PC-3 (cell line): Measurements from ENCODE around the gene ALG3. TPM values are rescaled to one million over a fixed set of nuclear protein-coding genes. Genes with fewer than 3 reads are reported as not detected.

Experiments
- ATAC-seq: fragments of 200-7000 bp; cut with Tn5 transposase; 2 replicates; pipeline ENCODE4 v1.9.1; 2020; ENCODE audit warnings: mild to moderate bottlenecking, moderate library complexity
- BruUV-seq: library from RNA; stranded (reverse); fragments of 400-500 nt; replicated peaks from 2 replicates; lab custom pipeline; 2021; lab: Mats Ljungman, UMichigan
- CTCF ChIA-PET: fragments of 300-600 bp; sonication (Branson Sonifier 250); formaldehyde crosslinking; loops from one replicate; lab custom pipeline; 2022; ENCODE audit warnings: antibody characterized with exemption; lab: Charles Lee
- POLR2A ChIA-PET: fragments of 300-600 bp; sonication (Branson Sonifier 250); formaldehyde crosslinking; loops from one replicate; lab custom pipeline; 2022; ENCODE audit warnings: antibody characterized with exemption; ENCODE audit not compliant: unreplicated experiment; lab: Charles Lee
- DNase-seq: peaks from one replicate; pipeline ENCODE4 v3.0.0-alpha.2; 2015
- H2AFZ ChIP-seq: fragments of 300-600 bp; sonication (generic); 2 replicates; pipeline ENCODE4 v1.6.0; 2016; ENCODE audit warnings: antibody characterized with exemption, low read length
- H3F3A ChIP-seq: fragments of 300-600 bp; sonication (generic); one replicate; pipeline ENCODE4 v1.6.0; 2017; ENCODE audit warnings: antibody characterized with exemption, low read length, control low read depth, mild to moderate bottlenecking; ENCODE audit not compliant: unreplicated experiment
- H3K27ac ChIP-seq: fragments of 300-600 bp; sonication (generic); 2 replicates; pipeline ENCODE4 v1.5.1; 2016; ENCODE audit warnings: mild to moderate bottlenecking, low read length
- H3K27me3 ChIP-seq: fragments of 300-600 bp; sonication (generic); 2 replicates; pipeline ENCODE4 v1.6.1; 2016; ENCODE audit warnings: low read length, mixed read lengths
- H3K36me3 ChIP-seq: fragments of 300-600 bp; sonication (generic); 2 replicates; pipeline ENCODE4 v1.6.1; 2016; ENCODE audit warnings: low read depth, mixed run types, low read length, mixed read lengths
- H3K4me1 ChIP-seq: fragments of 300-600 bp; sonication (generic); 2 replicates; pipeline ENCODE4 v1.5.1; 2016; ENCODE audit warnings: low read length; ENCODE audit not compliant: insufficient read depth
- H3K4me2 ChIP-seq: fragments of 300-600 bp; sonication (generic); 2 replicates; pipeline ENCODE4 v1.6.0; 2016; ENCODE audit warnings: low read length
- H3K4me3 ChIP-seq: fragments of 300-600 bp; sonication (generic); 2 replicates; pipeline ENCODE4 v1.5.1; 2016; ENCODE audit warnings: mild to moderate bottlenecking, low read length, mixed read lengths
- H3K79me2 ChIP-seq: fragments of 300-600 bp; sonication (generic); 2 replicates; pipeline ENCODE4 v1.6.1; 2017; ENCODE audit warnings: low read length, mixed read lengths
- H3K9ac ChIP-seq: fragments of 300-600 bp; sonication (generic); 2 replicates; pipeline ENCODE4 v1.6.0; 2016; ENCODE audit warnings: mild to moderate bottlenecking, low read length
- H3K9me2 ChIP-seq: fragments of 300-600 bp; sonication (generic); replicated peaks from 2 replicates; pipeline ENCODE4 v1.6.1; 2016; ENCODE audit warnings: mixed run types, low read length, mixed read lengths
- H3K9me3 ChIP-seq: fragments of 300-600 bp; sonication (generic); 2 replicates; pipeline ENCODE4 v1.6.1; 2016; ENCODE audit warnings: low read length, mixed read lengths
- H4K20me1 ChIP-seq: fragments of 300-600 bp; sonication (generic); 2 replicates; pipeline ENCODE4 v1.6.1; 2016; ENCODE audit warnings: low read length, mixed read lengths
- EZH2 ChIP-seq: fragments of 300-600 bp; sonication (generic); IDR thresholded peaks from one replicate; pipeline ENCODE4 v1.6.1; 2017; ENCODE audit warnings: antibody characterized with exemption, mild to moderate bottlenecking, low read length; ENCODE audit not compliant: unreplicated experiment
- EZH2phosphoT487 ChIP-seq: fragments of 300-600 bp; sonication (generic); IDR thresholded peaks from 2 replicates; pipeline ENCODE4 v1.6.1; 2018; ENCODE audit warnings: mild to moderate bottlenecking, antibody characterized with exemption, low read length, borderline replicate concordance
- intact Hi-C: fragments of 100-400 bp; cut with micrococcal nuclease; formaldehyde crosslinking; loops from 2 replicates; pipeline ENCODE4 v1.9.0; 2023
- total RNA-seq: library from RNA; depleted of rRNA; stranded (reverse); fragments of >200 nt; gene quantifications from 2 replicates; pipeline ENCODE4 v1.2.3, GENCODE V29; 2014
- TF ChIP-seq, protein P1 (sequence below): fragments of 300-600 bp; sonication (generic); conservative IDR thresholded peaks from 2 replicates; pipeline ENCODE4 v1.5.1; 2017; ENCODE audit warnings: antibody characterized with exemption, low read depth, mild to moderate bottlenecking, low read length

ALG3 gene
- total RNA-seq, 1 experiment from 2014 or later: 89.0 TPM

DNA sequence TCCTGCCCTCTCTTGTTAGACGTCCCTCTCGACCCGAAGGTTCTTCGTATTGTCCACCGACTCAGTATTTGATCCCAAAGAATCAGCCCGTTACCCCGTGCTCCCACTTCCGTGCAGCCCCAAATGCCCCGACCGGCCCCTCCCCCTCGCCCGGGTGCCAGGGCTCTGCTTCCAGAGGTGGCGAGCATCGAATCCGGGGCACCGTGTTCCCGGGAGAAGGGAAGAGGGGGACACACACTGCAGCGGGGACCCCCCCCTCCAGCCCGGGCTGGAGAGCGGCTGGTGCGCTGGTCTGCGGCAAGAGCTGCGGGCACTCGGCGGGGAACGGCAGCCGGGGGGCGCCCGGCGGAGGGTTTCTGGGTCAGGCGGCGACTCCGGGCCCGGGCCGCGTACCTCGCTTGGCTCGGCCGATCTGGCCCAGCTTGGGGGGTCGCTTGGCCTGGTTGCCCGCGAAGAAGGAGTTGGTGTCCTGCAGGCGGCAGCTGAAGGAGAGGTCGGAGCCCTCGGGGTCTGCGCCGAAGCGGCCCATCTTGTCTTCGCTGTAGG, 12.0 kb upstream of the ALG3 start:
- Histone ChIP-seq H3K4me2 (peak overlapping the region; percentile 97), H4K20me1 (peaks cover 12% of the 10 kb centered on the region; the same call in 1 of the 2 replicates), H3K4me1 (peaks cover 13% of the 10 kb centered on the region), H3K4me3 (peak overlapping the region; percentile 76), H2AFZ (peak overlapping the region; percentile 78), H3K9me3 (no peaks in the 10 kb centered on the region), H3K9ac (no peak overlapping the region), H3F3A (no peaks in the 10 kb centered on the region), H3K9me2 (no peaks in the 10 kb centered on the region), H3K27ac (no peak overlapping the region), H3K36me3 (no peaks in the 10 kb centered on the region), H3K79me2 (no peaks in the 10 kb centered on the region), H3K27me3 (no peaks in the 10 kb centered on the region)
- ChIA-PET POLR2A (no interaction called here), CTCF (interaction anchor here (0.7 kb wide), 1 partner anchor 365 kb away, joined by 3 read pairs; no protein-coding TSS in a partner anchor)
- no TSS peak for BruUV-seq
- TF ChIP-seq EZH2phosphoT487 (no peak), EZH2 (no peak)
- TF ChIP-seq, protein P1, sequence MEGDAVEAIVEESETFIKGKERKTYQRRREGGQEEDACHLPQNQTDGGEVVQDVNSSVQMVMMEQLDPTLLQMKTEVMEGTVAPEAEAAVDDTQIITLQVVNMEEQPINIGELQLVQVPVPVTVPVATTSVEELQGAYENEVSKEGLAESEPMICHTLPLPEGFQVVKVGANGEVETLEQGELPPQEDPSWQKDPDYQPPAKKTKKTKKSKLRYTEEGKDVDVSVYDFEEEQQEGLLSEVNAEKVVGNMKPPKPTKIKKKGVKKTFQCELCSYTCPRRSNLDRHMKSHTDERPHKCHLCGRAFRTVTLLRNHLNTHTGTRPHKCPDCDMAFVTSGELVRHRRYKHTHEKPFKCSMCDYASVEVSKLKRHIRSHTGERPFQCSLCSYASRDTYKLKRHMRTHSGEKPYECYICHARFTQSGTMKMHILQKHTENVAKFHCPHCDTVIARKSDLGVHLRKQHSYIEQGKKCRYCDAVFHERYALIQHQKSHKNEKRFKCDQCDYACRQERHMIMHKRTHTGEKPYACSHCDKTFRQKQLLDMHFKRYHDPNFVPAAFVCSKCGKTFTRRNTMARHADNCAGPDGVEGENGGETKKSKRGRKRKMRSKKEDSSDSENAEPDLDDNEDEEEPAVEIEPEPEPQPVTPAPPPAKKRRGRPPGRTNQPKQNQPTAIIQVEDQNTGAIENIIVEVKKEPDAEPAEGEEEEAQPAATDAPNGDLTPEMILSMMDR: no peak
- ATAC-seq: peak; percentile 8
- no peak for DNase-seq
- intact Hi-C loops: no loop called here

DNA sequence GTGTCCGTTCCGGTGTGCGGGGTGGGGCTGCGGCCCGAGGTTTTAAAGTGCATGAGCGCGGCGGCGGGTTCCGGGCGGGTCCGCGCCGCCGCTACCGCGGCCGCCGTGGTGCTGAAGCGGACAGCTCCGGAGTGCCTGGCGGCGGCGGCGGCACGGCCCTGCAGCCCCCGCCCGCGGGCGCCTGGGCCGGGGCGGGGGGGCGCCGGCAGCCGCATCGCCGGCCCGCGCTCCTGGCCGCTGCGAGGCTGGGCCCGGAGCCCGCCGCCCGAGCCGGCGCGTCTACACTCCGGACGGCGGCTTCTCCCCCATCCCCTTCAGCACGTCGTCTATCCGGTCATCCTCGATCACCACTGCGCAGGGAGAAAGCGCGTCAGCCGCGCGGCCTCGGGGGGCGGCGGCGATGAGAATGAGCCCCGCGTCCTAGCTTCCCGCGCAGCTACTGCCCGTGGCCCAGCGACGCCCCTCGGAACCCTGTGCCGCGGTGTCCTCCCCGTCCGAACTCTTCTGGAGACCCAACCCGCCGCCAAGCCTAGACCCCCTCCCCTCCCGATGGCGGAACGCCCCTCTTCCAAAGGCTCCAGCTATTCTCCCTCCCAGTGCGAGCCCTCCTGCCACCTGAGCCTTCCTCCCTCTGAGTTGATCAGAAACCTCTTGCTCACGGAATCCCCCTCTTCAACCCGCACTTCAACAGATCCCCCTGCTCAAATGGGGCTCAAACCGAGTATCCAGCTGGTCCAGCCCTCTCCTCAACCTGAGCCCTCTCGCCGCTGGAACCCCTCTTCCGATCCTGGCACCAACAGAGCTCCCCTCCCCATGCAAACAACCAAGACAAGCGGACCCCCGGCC, 11.3 kb upstream of the ALG3 start:
- no peaks in the 10 kb centered on the region for H3K79me2 ChIP-seq
- H3K9me2 ChIP-seq: no peaks in the 10 kb centered on the region
- no peaks in the 10 kb centered on the region for H3K27me3 ChIP-seq
- intact Hi-C loops: no loop called here
- H2AFZ ChIP-seq: peak overlapping the region; percentile 78; the same call in 1 of the 2 replicates
- DNase-seq (peak; percentile 34), ATAC-seq (peak; percentile 22)
- no peak overlapping the region for H3K9ac ChIP-seq
- ChIA-PET POLR2A (no interaction called here), CTCF (no interaction called here)
- BruUV-seq: TSS peak; percentile 29
- peaks cover 19% of the 10 kb centered on the region for H3K4me1 ChIP-seq
- H3K36me3 ChIP-seq: no peaks in the 10 kb centered on the region
- no peaks in the 10 kb centered on the region for H3K9me3 ChIP-seq
- TF ChIP-seq EZH2: no peak
- peak overlapping the region; percentile 76 for H3K4me3 ChIP-seq
- peak overlapping the region; percentile 97 for H3K4me2 ChIP-seq
- peaks cover 12% of the 10 kb centered on the region; the same call in 1 of the 2 replicates for H4K20me1 ChIP-seq
- no peaks in the 10 kb centered on the region for H3F3A ChIP-seq
- no peak overlapping the region for H3K27ac ChIP-seq

DNA sequence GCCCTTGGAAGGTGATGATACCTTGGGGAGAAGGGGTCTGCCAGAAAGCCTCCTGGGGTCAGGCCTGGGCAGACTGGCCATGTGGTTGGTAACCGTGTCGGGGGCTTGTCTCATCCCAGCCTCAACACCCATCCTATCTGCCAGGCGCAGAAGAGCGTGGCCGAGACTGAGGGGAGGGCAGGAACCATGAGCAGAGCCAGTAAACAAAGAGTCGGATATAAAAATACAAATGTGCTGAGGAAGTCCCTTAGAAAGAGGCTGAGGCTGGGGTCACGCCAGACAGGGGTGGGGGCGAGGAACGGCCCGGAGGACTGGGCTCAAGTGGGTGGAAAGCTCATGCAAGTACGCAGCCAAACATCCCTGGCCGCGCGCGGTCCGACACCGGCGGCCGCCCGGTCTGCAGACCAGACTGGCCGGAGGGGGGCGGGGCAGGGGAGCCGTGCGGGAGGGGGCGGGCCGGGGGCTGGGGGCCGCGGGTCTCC, 10.7 kb upstream of the ALG3 start:
- H3K9ac ChIP-seq: no peak overlapping the region
- CTCF ChIA-PET: no interaction called here
- H3K27ac ChIP-seq: no peak overlapping the region
- DNase-seq (no peak), ATAC-seq (no peak)
- no peak overlapping the region for H2AFZ ChIP-seq
- H4K20me1 ChIP-seq: peaks cover 12% of the 10 kb centered on the region; the same call in 1 of the 2 replicates
- no peaks in the 10 kb centered on the region for H3K36me3 ChIP-seq
- no peaks in the 10 kb centered on the region for H3K9me3 ChIP-seq
- H3K4me3 ChIP-seq: no peak overlapping the region
- intact Hi-C loops: no loop called here
- peaks cover 19% of the 10 kb centered on the region for H3K4me1 ChIP-seq
- no peak overlapping the region for H3K4me2 ChIP-seq
- no peaks in the 10 kb centered on the region for H3K9me2 ChIP-seq
- TF ChIP-seq, protein P1: no peak
- TF ChIP-seq EZH2phosphoT487 (no peak), EZH2 (no peak)
- no peaks in the 10 kb centered on the region for H3K27me3 ChIP-seq
- POLR2A ChIA-PET: no interaction called here
- no peaks in the 10 kb centered on the region for H3F3A ChIP-seq
- BruUV-seq: no TSS peak
- no peaks in the 10 kb centered on the region for H3K79me2 ChIP-seq
